ENCODE results near the gene KLHL3. TPM values are rescaled to one million over a fixed set of nuclear protein-coding genes. Genes with fewer than 3 reads are reported as not detected.

Gene KLHL3
- total RNA-seq, 2 donors from 2014 or later: 24.6 to 38.2 TPM

DNA sequence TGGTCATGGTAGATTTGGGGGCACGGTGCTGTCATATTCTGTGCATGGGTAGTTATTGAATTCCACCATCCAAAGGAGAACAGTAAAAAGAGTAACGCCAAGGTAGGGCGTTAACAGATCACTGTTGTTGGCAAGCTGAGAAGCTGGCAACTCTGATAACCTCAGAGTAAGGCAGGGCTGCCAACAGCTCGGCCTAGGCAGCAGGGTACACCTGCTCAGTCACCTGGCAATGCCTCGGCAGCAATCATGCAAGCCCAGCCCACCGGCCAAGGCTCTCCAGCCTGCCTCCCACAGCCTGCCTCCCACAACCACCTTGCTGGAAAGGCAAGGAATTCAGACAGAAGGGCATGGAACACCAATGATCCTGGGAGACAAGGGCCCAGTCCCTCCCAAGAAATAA is 63.9 kb downstream of the KLHL3 start:
- H3K9me3 ChIP-seq: no peaks in the 10 kb centered on the region
- H3K27ac ChIP-seq: no peak overlapping the region
- H3K4me3 ChIP-seq: no peak overlapping the region
- H3K27me3 ChIP-seq: no peaks in the 10 kb centered on the region
- peaks cover 14% of the 10 kb centered on the region for H3K36me3 ChIP-seq
- DNase-seq (ENCODE audit: low spot score): no peak
- TF ChIP-seq, protein P1, sequence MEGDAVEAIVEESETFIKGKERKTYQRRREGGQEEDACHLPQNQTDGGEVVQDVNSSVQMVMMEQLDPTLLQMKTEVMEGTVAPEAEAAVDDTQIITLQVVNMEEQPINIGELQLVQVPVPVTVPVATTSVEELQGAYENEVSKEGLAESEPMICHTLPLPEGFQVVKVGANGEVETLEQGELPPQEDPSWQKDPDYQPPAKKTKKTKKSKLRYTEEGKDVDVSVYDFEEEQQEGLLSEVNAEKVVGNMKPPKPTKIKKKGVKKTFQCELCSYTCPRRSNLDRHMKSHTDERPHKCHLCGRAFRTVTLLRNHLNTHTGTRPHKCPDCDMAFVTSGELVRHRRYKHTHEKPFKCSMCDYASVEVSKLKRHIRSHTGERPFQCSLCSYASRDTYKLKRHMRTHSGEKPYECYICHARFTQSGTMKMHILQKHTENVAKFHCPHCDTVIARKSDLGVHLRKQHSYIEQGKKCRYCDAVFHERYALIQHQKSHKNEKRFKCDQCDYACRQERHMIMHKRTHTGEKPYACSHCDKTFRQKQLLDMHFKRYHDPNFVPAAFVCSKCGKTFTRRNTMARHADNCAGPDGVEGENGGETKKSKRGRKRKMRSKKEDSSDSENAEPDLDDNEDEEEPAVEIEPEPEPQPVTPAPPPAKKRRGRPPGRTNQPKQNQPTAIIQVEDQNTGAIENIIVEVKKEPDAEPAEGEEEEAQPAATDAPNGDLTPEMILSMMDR (IDR thresholded peaks at IDR 0.05): no peak
- H3K4me1 ChIP-seq: peaks cover 0 to 11% of the 10 kb centered on the region in 2 donors

DNA sequence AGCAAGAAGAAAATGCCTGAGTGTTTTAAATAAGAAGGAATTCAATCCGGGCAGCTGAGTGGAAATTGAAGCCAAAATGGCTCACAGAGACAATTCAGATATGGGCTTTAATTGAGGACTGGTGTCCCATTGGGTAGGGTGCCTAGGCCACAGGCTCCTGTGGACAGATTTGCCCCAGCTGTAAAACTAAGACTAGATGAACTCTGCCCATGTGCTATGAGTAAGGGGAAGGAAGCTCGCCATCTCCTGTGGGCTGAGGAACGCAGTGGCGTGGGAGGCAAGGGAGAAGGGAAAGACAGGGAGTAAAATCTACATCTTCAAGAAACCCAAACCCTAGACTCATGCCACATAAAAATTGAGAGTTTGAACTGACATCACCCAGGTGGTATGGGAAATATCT is 66.1 kb downstream of the KLHL3 start:
- H3K9me3 ChIP-seq: no peaks in the 10 kb centered on the region
- no peak overlapping the region for H3K4me3 ChIP-seq
- H3K36me3 ChIP-seq: no peaks in the 10 kb centered on the region
- H3K27me3 ChIP-seq: no peaks in the 10 kb centered on the region
- no peak overlapping the region for H3K27ac ChIP-seq
- no peak for DNase-seq (ENCODE audit: low spot score)
- H3K4me1 ChIP-seq: peaks cover 0 to 30% of the 10 kb centered on the region in 2 donors
- TF ChIP-seq, protein P1 (IDR thresholded peaks at IDR 0.05): no peak

DNA sequence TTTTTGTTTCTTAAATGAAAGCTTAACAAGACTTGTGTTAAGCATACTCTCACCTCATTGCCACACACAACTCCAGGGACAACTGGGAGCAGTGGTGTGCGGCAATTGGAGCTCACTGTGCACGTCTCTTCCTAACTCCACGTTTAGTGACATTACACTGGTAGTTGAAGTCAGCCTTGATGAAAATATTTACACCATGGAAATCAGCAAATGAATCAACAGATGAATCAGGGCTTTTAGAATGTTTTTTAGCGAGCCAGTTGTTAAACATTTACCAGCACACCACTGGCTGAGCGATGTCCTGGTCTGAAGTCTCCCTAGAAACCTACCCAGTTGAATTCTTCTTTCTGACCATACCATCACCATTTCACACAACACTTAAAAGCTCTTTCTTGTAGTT is 67.3 kb downstream of the KLHL3 start:
- Histone ChIP-seq H3K27me3 (no peaks in the 10 kb centered on the region), H3K27ac (no peak overlapping the region), H3K4me3 (no peak overlapping the region), H3K36me3 (no peaks in the 10 kb centered on the region), H3K4me1 (peaks cover 0 to 30% of the 10 kb centered on the region in 2 donors), H3K9me3 (no peaks in the 10 kb centered on the region)
- TF ChIP-seq, protein P1 (IDR thresholded peaks at IDR 0.05): no peak
- no peak for DNase-seq (ENCODE audit: low spot score)

DNA sequence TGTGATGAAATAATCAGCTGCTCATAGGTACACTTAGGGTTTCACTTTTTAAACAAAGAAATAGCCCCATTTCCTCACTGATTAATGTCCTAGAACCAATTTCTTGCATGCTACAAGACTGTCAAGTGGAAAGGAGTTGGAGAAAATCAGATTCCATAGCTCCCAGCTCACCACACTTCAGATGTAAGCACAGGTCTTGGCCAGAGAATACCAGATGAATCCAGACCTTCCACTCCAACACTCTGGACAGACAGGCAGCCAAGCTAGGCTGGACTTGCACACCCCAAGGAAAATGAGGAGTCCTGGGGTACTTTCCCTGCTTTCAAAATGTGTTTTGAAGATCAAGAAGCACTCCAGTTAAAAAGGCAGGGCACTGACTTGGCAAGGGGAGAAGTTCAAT is 68.5 kb downstream of the KLHL3 start:
- TF ChIP-seq, protein P1 (IDR thresholded peaks at IDR 0.05): no peak
- H3K27ac ChIP-seq: peak overlapping the region; percentile 76 to 90

DNA sequence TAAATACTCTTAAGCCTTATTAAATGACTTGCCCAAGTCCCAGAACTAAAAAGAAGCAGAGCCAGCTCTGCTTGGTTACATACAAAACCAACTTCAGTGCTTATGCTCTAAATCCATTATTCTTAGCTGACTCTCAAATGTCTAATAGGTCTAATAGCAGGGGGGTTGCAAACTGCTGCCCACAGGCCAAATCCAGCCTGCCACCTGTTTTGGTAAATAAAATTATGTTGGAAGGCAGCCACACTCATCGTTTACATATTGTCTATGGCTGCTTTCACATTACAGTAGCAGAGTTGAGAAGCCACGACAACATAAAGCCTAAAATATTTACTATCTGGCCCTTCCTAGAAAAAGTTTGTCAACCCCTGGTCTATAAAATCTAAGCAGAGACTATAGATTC is 69.0 kb downstream of the KLHL3 start:
- TF ChIP-seq, protein P1 (IDR thresholded peaks at IDR 0.05): no peak
- H3K27ac ChIP-seq: peak overlapping the region; percentile 76 to 90
- DNase-seq (ENCODE audit: low spot score): no peak

More for the DNA sequence above, 68.5 kb downstream of the KLHL3 start:
- Histone ChIP-seq H3K27me3 (no peaks in the 10 kb centered on the region), H3K4me1 (peaks cover 0 to 30% of the 10 kb centered on the region in 2 donors), H3K4me3 (no peak overlapping the region), H3K9me3 (no peaks in the 10 kb centered on the region), H3K36me3 (no peaks in the 10 kb centered on the region)
- DNase-seq (ENCODE audit: low spot score): no peak

DNA sequence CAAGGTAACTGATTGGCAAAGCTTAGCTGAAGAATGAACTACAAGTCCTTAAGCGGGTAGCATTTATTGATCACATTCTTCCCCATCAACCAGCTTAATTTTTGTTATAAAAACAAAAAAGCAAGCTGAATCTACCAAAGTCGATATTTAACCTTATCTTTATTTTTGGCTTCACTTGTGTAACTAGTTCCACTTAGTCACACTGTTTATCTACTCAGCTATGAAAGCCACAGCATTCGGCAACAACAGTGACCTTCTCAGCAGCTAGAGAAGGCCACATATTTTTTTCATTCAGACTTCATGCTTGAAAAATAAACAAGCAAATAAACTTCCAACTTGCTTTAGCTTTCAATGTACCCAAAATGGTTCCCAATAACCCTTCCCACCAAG is 69.4 kb downstream of the KLHL3 start:
- Histone ChIP-seq H3K27ac (peak overlapping the region; percentile 76 to 90), H3K36me3 (no peaks in the 10 kb centered on the region), H3K4me3 (no peak overlapping the region), H3K27me3 (no peaks in the 10 kb centered on the region), H3K9me3 (no peaks in the 10 kb centered on the region), H3K4me1 (peaks cover 0 to 30% of the 10 kb centered on the region in 2 donors)
- DNase-seq (ENCODE audit: low spot score): no peak
- TF ChIP-seq, protein P1 (IDR thresholded peaks at IDR 0.05): no peak

More for the DNA sequence above, 69.0 kb downstream of the KLHL3 start:
- H3K4me1 ChIP-seq: peaks cover 0 to 30% of the 10 kb centered on the region in 2 donors
- no peak overlapping the region for H3K4me3 ChIP-seq
- no peaks in the 10 kb centered on the region for H3K9me3 ChIP-seq
- H3K36me3 ChIP-seq: no peaks in the 10 kb centered on the region
- no peaks in the 10 kb centered on the region for H3K27me3 ChIP-seq
